ENCODE data around the gene CD86. TPM values are rescaled to one million over a fixed set of nuclear protein-coding genes. Genes with fewer than 3 reads are reported as not detected.

Gene CD86
- polyA plus RNA-seq, 2 of the 4 experiments (the other 2 are of a cell fraction): 0.12 TPM; not detected in 1

DNA sequence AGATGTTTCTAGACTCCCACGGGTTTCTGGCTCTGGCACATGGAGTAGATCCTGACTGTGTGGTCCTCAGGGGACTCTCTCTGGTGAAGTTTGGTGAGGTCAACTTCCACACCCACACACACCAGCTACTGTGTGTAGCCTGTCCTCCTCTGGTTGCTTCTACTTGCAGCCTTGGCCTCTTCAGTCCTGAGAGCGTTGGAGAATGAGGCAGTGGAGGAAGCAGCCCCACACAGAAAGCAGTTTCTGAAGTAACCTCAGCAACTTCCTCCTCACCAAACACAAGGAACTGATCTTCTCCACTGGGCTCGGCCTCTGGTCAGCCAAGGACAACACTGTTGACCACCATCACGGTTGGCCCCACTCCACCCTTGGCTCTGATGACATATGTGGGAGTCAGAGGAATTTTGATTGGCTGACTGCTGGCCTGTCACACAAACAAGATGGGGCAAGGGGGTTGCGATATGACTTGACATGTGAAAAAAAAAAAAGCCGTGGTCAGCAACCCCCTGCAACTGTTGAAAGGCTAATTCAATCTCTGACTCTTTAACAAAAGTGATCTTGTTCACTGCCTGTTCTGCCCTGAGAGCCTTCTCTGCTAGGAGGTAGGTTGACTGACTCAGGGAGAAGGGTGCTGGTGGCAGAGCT lies 19.6 kb downstream of the CD86 start:
- CTCF ChIA-PET: no interaction called here
- DNase-seq (ENCODE audit: low read depth in 1 of 2, low spot score in 1 of 2): no peak
- H3K4me2 ChIP-seq: no peak overlapping the region
- no peak for ATAC-seq
- H3K27ac ChIP-seq: no peak overlapping the region
- FAIRE-seq: no peak
- no peaks in the 10 kb centered on the region for H3K4me1 ChIP-seq
- 21% methylated on average over 5 of the region's 6 CpGs for WGBS (ENCODE audit: missing lambda C conversion rate)
- TF ChIP-seq, protein P1, sequence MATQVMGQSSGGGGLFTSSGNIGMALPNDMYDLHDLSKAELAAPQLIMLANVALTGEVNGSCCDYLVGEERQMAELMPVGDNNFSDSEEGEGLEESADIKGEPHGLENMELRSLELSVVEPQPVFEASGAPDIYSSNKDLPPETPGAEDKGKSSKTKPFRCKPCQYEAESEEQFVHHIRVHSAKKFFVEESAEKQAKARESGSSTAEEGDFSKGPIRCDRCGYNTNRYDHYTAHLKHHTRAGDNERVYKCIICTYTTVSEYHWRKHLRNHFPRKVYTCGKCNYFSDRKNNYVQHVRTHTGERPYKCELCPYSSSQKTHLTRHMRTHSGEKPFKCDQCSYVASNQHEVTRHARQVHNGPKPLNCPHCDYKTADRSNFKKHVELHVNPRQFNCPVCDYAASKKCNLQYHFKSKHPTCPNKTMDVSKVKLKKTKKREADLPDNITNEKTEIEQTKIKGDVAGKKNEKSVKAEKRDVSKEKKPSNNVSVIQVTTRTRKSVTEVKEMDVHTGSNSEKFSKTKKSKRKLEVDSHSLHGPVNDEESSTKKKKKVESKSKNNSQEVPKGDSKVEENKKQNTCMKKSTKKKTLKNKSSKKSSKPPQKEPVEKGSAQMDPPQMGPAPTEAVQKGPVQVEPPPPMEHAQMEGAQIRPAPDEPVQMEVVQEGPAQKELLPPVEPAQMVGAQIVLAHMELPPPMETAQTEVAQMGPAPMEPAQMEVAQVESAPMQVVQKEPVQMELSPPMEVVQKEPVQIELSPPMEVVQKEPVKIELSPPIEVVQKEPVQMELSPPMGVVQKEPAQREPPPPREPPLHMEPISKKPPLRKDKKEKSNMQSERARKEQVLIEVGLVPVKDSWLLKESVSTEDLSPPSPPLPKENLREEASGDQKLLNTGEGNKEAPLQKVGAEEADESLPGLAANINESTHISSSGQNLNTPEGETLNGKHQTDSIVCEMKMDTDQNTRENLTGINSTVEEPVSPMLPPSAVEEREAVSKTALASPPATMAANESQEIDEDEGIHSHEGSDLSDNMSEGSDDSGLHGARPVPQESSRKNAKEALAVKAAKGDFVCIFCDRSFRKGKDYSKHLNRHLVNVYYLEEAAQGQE (IDR thresholded peaks at IDR 0.05): no peak
- TF ChIP-seq PHF8 (IDR thresholded peaks at IDR 0.05; ENCODE audit: borderline replicate concordance, low read depth): no peak
- no peak overlapping the region for H3K4me3 ChIP-seq
- POLR2A ChIA-PET: no interaction called here
- no peaks in the 10 kb centered on the region for H3K9me3 ChIP-seq

DNA sequence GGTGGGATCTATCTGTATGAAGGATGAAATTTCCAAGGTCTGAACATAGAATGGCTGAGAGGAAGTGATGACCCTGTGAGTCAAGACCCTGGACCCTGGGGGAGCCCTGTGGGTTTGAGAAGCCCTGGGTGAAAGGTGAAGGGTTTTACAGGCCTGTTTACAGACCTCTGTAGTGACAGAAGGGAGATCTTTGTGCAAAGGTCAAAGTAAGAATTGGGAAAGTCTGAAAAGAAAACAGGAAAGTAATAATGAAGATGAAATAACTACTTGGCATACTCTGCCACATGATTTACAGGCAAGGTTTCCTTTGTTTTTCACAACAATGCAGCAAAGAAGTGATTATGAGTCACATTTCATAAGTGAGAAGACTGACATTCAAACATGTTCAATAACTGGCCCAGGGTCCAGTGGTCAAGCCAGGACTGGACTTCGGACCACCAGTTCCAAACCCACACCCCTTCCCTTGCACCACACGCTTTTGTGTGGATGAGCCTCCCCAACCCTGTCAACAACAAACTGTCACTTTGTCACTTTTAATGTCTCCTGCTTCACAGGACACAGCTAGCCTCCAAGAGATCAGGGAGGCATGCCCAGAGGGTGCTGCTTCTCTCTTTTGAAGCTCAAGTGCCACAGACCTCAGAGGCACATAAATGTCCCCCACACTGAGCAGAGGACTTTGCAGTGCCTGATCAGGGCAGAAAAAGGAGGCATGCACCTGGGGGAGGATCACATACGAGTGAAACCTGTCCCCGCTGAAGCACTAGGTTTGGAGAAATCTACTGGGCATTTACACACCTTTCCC lies 21.5 kb downstream of the CD86 start:
- no peaks in the 10 kb centered on the region for H3K4me1 ChIP-seq
- TF ChIP-seq HOXB5 (CRISPR knock-in tag; IDR thresholded peaks at IDR 0.05): no peak
- no peak for TF ChIP-seq KDM5A (IDR thresholded peaks at IDR 0.05)
- TF ChIP-seq, protein P2, sequence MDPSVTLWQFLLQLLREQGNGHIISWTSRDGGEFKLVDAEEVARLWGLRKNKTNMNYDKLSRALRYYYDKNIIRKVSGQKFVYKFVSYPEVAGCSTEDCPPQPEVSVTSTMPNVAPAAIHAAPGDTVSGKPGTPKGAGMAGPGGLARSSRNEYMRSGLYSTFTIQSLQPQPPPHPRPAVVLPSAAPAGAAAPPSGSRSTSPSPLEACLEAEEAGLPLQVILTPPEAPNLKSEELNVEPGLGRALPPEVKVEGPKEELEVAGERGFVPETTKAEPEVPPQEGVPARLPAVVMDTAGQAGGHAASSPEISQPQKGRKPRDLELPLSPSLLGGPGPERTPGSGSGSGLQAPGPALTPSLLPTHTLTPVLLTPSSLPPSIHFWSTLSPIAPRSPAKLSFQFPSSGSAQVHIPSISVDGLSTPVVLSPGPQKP (IDR thresholded peaks at IDR 0.05; ENCODE audit: low read depth, low read length): no peak
- no peak for TF ChIP-seq CBX2 (IDR thresholded peaks at IDR 0.05; ENCODE audit: borderline replicate concordance, low read depth)
- no peak for TF ChIP-seq FOSB (CRISPR knock-in tag; IDR thresholded peaks at IDR 0.05)
- ATAC-seq: no peak
- CTCF ChIA-PET: no interaction called here
- DNase-seq (ENCODE audit: low read depth in 1 of 2, low spot score in 1 of 2): no peak
- no peak overlapping the region for H3K4me3 ChIP-seq
- H3K4me2 ChIP-seq: no peak overlapping the region
- POLR2A ChIA-PET: no interaction called here
- no peak for FAIRE-seq
- H3K9me3 ChIP-seq: no peaks in the 10 kb centered on the region
- H3K27ac ChIP-seq: no peak overlapping the region
- WGBS (ENCODE audit: missing lambda C conversion rate): 25% methylated on average over 4 of the region's 4 CpGs

DNA sequence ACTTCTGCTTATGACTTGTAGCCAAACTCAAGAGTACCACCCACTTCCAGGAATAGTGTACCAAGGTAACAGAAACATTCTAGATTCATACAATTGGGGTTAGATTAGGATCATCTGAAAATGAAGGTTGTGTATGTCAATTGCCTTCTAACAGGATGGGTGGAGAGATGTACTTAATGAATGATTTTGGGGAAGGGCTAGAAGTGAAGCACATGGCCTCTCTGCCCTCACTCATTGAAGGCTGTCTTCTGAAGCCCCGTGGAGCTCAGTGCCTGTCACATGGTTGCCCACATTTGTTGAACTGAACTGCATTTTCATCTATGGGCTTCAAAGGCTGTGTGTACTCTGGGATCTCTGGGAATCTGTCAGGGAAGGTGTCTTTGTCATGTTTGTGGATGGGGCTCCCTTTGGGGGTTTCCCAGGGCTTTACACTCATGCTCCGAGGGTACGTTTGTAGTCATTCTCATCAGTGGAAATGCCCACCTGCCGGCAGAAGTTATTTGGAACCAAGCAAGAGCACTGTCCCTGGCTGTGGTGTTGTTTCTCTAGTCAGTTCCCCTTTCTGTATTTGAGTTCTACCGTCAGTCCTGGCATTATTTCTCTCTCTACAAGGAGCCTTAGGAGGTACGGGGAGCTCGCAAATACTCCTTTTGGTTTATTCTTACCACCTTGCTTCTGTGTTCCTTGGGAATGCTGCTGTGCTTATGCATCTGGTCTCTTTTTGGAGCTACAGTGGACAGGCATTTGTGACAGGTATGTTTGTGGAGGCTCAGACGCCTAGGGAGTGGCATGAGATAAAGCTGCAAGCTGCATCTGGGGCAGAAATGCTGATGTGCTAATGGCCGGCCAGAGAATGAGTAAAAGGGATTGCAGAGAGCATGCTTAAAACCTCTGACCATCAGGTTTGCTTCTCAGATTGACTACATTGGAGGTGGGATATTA lies 22.4 kb downstream of the CD86 start:
- POLR2A ChIA-PET: no interaction called here

More for the DNA sequence above, 22.4 kb downstream of the CD86 start:
- Histone ChIP-seq H3K27ac (no peak overlapping the region), H3K4me1 (no peaks in the 10 kb centered on the region), H3K4me2 (no peak overlapping the region), H3K9me3 (no peaks in the 10 kb centered on the region), H3K4me3 (no peak overlapping the region)
- FAIRE-seq: no peak
- TF ChIP-seq EHF (CRISPR knock-in tag; IDR thresholded peaks at IDR 0.05): no peak
- TF ChIP-seq EP300 (IDR thresholded peaks at IDR 0.05): no peak
- TF ChIP-seq HOXA7 (CRISPR knock-in tag; IDR thresholded peaks at IDR 0.05): no peak
- TF ChIP-seq ZC3H11A (IDR thresholded peaks at IDR 0.05): no peak
- TF ChIP-seq CBX8 (IDR thresholded peaks at IDR 0.05): no peak
- TF ChIP-seq, protein P3, sequence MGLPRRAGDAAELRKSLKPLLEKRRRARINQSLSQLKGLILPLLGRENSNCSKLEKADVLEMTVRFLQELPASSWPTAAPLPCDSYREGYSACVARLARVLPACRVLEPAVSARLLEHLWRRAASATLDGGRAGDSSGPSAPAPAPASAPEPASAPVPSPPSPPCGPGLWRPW (IDR thresholded peaks at IDR 0.05): no peak
- no peak for TF ChIP-seq MAZ (IDR thresholded peaks at IDR 0.05; ENCODE audit: borderline replicate concordance, low read depth, low read length)
- no peak for TF ChIP-seq ESRRA (IDR thresholded peaks at IDR 0.05; ENCODE audit: borderline replicate concordance, low read length)
- TF ChIP-seq HEYL (CRISPR knock-in tag; IDR thresholded peaks at IDR 0.05): no peak
- TF ChIP-seq, protein P4, sequence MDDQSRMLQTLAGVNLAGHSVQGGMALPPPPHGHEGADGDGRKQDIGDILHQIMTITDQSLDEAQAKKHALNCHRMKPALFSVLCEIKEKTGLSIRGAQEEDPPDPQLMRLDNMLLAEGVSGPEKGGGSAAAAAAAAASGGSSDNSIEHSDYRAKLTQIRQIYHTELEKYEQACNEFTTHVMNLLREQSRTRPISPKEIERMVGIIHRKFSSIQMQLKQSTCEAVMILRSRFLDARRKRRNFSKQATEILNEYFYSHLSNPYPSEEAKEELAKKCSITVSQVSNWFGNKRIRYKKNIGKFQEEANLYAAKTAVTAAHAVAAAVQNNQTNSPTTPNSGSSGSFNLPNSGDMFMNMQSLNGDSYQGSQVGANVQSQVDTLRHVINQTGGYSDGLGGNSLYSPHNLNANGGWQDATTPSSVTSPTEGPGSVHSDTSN (IDR thresholded peaks at IDR 0.05): no peak
- TF ChIP-seq KDM1A (IDR thresholded peaks at IDR 0.05; ENCODE audit: low read depth): no peak
- TF ChIP-seq EHMT2 (IDR thresholded peaks at IDR 0.05; ENCODE audit: low read depth): no peak
- no peak for TF ChIP-seq GATA3 (IDR thresholded peaks at IDR 0.05; ENCODE audit: borderline replicate concordance)
- no peak for TF ChIP-seq RAD21 (conservative IDR thresholded peaks at IDR 0.05 in 1 of 2, IDR thresholded peaks at IDR 0.05 in 1 of 2)
- no peak for TF ChIP-seq RARB (CRISPR knock-in tag; IDR thresholded peaks at IDR 0.05)
- no peak for TF ChIP-seq KDM5A (IDR thresholded peaks at IDR 0.05)
- no peak for TF ChIP-seq ZSCAN20 (CRISPR knock-in tag; IDR thresholded peaks at IDR 0.05)
- no peak for TF ChIP-seq HOXB13 (CRISPR knock-in tag; IDR thresholded peaks at IDR 0.05; ENCODE audit: low read depth)
- no peak for DNase-seq (ENCODE audit: low read depth in 1 of 2, low spot score in 1 of 2)
- ATAC-seq: no peak
- 37% methylated on average over 9 of the region's 9 CpGs for WGBS (ENCODE audit: missing lambda C conversion rate)
- CTCF ChIA-PET: interaction anchor here (1.0 kb wide), 1 partner anchor 11 kb away, joined by 3 read pairs; no protein-coding TSS in a partner anchor

Data from A549 (cell line).